SH-SY5Y (cell line): Measurements from ENCODE around the gene CCNG1.

Source experiments
- GATA2 ChIP-seq: IDR thresholded peaks from 2 replicates; pipeline ENCODE4 v1.6.1; 2011; ENCODE audit warnings: mild to moderate bottlenecking, low read depth, low read length
- GATA3 ChIP-seq: IDR thresholded peaks from 2 replicates; pipeline ENCODE4 v1.6.1; 2011; ENCODE audit warnings: low read depth, mild to moderate bottlenecking, low read length, moderate library complexity

DNA sequence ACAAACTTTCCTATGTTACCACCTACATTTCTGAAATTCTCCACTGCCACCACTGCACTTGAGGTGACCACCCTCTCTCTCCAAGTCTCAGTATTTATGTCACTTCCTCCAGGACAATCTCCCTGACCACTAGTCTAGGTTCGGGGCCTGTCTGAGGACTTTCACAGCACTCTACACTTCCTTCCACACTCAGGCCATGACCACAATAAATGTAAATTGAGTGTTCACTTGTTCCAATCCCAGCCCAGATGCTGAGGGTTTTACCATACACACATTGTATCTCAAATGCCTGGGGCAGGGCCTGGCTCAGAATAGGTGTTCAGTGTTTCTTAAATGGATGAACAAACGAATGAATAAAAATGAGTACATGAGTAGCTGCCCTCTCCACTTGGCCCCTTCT, 26.9 kb upstream of the CCNG1 start:
- no peak for TF ChIP-seq GATA2
- no peak for TF ChIP-seq GATA3
